Esophagus squamous epithelium (tissue), 4 donors: Measurements from ENCODE around the gene SLCO1B3.

Source experiments
- CTCF ChIP-seq, 6 experiments: fragments of 450-650 bp in 4 of 6; fragments of 200-600 bp in 2 of 6; sonication (generic) in 2 of 6; IDR thresholded peaks; one replicate each; pipeline ENCODE4 v1.5.1; 2016 to 2019; ENCODE audit warnings: antibody characterized with exemption in 6 of 6, mild to moderate bottlenecking in 4 of 6, moderate library complexity in 4 of 6
- POLR2A ChIP-seq, 4 donors: fragments of 450-650 bp; IDR thresholded peaks; one replicate each; pipeline ENCODE4 v1.6.1; 2017; ENCODE audit warnings: antibody characterized with exemption in 4 of 4, mild to moderate bottlenecking in 4 of 4, moderate library complexity in 3 of 4

GRCh38 chr12:20822415-20822814 is 11.9 kb downstream of the SLCO1B3 start:
- TF ChIP-seq CTCF (IDR thresholded peaks at IDR 0.05) (no peak), POLR2A (IDR thresholded peaks at IDR 0.05) (no peak)
